NCI-H2107 (cell line): ENCODE measurements around the gene TP53I13.

ENCODE experiments used
- DNase-seq: peaks from one replicate; lab custom pipeline; 2025; lab: John Stamatoyannopoulos, UW

Gene TP53I13

GRCh38 chr17:29581583-29582253 lies 13.2 kb downstream of the TP53I13 start:
- DNase-seq, result no peak

- no peak for DNase-seq
Measured at GRCh38 chr17:29582254-29582765, 13.8 kb downstream of the TP53I13 start.

DNA sequence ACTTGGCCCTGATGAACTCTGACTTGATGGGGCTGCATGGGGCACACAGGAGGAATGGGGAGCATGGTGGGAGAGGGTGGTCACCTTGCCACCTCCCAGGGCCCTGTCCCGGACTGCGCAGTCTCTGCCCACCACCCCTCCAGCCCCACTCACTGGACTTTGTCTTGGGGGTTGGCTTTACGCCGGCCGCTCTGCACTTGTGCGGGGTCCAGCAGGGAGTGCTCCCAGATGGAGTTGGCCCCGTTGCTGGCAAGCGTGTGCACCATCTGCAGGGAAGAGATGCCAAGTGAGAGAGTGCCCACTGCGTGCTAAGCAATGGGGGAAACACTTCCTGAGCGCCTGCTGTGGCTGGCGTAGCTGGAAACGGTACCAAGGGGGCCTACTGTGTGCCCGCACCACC lies 14.3 kb downstream of the TP53I13 start:
- no peak for DNase-seq

DNA sequence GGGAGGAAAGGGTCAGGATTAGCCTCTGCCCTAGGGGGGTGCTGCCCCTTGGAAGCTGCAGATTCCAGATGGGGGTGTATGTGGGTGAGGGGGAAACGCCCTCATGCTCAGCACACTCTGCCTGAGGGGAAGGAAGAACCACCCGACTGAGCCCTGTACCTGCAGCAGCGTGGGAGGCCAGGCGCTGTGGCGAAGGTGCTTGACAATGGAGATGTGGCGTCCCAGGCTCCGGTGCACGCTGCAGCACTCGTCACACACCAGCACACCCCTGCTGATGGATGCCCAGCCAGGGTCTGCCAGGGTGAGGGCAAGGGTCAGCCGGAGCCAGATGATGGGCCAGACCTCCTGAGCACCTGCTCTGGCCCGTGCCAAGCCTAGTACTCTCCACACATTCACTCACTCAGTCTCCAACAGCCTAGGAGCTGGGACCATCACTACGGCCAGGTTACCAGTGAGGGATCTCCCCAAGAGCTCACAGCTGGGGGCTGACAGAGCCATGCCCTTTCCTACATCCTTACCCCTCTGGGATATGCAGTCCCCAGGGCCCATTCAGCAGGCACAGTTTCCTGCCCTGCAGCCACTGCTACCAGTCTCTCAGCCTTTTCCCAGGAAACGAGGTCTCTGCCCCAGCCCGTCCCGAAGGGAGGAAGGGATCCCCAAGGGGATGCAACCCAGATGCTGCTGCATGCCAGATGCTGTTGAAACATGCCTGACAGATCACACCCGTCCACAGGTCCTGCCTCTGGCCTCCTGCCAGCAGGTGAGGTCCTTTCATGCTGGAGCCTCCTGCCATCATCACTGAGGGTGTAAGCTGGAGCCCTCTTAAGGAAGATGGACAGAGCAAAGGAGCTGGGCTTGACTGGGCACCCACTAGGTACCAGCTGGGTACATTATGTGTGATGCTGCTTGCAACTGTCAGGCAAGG lies 15.1 kb downstream of the TP53I13 start:
- no peak for DNase-seq

DNA sequence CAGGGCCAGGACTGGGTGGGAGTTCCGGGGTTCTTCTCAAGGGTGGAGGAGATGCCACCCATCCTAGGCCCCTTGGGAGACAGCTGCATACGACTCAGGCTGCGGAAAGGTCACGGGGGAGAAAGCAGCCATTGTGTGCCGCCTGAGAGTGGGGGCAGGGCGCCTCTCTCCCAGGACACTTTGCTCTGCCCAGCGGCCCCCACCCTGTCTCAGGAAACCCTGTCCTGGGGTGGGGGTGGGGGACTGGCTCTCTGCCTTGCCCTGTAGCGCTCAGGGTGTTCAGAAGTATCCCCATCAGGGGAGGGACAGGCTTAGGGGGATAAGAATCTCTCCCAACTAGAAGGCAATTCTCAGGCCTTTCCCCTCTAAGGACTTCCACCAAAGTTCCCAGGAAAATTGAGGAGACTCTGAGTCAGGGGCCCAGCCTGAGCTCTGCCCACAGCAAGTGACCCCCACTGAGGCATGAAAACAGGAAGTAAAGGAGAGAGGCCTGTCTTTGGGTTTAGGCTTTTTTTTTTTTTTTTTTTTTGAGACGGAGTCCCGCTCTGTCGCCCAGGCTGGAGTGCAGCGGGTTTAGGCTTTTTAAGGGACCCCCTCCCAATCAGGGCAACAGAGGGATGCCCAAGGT lies 16.1 kb downstream of the TP53I13 start:
- DNase-seq, result no peak

GRCh38 chr17:29585080-29585751 lies 16.7 kb downstream of the TP53I13 start:
- DNase-seq, result no peak

GRCh38 chr17:29586676-29587469 lies 18.4 kb downstream of the TP53I13 start:
- DNase-seq, result no peak

DNA sequence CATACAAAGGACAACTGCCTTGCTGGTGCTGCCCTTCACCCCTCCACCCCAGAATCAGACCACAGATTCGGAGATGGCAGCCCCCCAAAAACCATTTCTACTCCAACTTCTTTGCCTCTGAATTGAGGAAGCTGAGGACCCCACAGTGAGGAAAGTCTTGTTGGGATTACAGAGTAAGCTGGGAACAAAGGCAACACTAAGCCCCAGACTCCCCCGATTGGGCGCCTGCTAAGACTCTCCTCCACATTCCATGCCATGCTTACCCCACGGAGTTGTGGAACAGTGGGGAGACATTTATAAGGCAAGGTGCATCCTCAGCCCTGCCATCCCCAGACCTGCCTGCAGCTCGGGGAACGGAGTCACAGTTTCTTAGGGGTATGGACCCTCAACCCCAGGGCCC lies 19.1 kb downstream of the TP53I13 start:
- DNase-seq, result no peak

DNA sequence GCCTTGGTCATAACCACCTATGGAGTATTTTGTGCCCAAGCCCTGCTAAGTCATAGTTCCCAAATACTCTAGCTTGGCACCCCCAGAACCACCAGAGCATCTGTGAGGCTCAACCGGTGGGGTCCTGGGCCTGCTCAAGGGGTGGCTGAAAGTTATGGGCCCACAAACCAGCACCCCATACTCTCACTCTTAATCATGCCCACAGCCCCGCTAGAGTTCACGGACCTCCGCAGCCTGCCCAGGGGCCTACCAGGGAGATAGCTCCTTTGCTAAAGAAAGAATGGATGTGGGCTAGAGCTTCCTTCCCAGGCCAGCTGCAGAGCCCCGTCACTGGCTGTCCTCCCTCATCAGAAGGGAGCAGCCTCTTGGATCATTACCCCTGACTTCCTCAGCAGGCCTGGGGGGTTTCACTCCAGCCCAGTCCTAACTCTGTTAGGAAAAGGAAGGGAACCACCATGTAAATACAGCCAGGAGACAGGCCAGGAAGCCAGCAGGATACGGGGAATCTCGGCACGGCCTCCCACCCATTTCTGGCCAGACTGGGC lies 19.6 kb downstream of the TP53I13 start:
- DNase-seq, result no peak

DNA sequence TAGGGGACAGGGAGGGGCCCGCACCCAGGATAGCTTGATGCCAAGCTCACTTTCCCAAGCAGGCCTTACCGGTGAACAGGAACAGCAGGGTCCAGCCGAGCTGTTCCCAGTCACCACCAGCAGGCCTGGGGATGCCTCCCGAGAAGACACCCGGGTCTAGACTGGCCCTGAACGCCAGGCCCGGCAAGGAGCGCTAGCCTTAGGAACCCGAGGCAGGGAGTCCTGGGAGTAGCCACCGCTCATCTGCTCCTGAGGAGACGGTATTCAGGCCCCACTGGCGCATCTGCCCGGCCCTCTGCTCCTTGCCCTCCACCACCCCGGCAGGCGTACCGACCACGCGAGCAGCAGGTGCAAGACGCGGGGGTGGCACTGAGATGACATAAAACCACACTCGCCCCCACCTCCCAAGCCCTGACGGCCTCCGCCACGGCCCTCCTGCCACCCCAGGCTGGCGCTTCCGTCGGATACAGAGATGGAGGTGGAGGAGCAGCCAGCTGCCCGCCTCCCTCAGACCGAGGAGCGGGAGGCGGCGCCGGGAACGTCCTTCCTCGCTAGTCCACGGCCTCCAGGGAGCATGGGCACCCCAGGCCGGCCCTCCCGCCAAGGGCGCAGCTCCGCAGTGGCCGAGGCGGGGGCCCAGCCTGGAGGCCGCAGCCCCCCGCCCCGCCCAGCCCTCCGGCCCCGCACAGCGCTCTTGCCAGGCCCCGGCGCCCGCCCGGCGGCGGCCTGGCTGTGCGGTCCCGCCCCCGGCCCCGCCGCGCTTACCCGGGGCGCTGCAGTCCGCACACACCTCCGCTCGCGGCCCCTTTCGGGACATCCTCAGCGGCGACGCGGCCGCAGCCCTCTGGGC lies 20.3 kb downstream of the TP53I13 start:
- DNase-seq, result no peak

GRCh38 chr17:29589524-29590410 lies 21.3 kb downstream of the TP53I13 start, which contains the start of gene GIT1:
Gene GIT1, minus strand, starts transcription at chr17:29589648. Its CDS starts 270 bp downstream, at chr17:29589378.
- DNase-seq, result peak; percentile 84

DNA sequence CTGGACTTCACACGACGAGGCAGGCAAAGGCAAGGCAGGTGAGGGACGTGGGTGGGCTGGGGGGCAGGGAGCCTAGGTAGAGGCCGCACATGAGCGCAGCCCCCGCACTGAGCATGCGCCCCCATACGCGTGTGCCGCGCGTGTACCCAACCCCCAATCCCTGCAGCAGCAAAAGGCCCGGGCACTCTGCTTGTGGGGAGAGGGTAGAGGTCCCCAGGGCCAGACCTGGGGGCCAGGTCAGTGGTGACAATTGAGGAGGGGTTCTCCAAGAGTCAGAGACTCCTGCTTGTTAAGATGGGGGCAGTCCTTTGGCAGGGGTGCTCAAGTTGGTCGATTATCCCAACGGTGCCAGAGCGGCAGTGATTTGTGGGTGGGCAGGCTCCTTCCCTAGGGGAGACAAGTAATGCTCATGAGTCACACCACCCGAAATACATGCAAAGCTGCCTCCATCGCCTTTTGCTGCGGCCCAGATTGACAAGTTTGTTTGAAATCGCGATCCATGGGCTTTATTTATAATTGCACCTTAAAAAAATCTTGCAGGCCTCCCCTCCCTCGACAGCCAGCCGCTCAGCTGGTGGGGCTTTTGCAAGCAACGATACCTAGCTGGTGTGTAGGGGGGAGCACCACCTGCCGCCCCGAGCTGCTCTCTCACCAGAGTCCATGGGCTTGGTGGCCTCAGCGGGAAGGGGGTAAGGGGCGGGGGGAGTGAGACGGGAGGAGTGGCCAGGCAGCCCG lies 22.1 kb downstream of the TP53I13 start:
- DNase-seq, result no peak

- no peak for DNase-seq
Measured at GRCh38 chr17:29591146-29591736, 22.7 kb downstream of the TP53I13 start.

- peak; percentile 73 for DNase-seq
Measured at GRCh38 chr17:29591737-29592608, 23.5 kb downstream of the TP53I13 start.

DNA sequence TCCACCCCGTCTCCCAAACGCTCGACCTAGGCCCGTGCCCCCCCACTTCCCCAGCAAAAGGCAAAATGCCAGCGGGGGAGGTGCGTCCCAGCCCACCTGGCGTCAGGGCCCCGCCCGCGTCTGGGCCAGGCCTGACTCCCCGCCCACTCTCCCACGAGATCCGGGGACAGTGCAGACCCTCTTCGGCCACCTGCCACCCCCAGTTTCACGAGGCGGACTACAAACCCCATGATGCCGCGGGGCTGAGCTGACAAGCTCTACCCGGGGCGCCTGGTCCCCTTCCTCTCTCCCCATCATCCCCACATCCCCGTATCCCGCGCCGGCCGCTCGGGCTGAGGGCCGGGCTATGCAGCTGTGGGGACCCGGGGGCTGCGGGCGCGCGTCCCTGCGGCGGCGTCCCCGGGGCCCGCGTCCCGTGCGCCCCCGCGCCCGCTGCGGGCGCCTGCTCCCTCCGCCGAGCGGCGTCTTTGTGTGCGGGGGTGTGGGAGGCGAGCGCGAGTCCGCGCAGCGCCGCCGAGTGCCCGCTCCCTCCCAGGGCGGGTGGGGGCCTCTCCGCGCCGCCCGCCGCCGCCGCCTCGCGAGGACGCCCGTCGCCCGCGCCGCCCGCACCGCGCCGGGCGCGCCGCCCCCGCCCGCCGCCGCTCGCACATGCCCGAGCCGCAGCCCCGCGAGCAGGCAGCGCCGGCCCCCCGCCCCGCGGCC lies 24.5 kb downstream of the TP53I13 start, which contains the start of gene ANKRD13B:
ANKRD13B (plus strand) TSS at position 283 of the 702 bp plus-strand sequence. CDS start 490 bp downstream, outside the sequence.
- DNase-seq, result peak; percentile 12
